Non-pigmented ciliary epithelial cell (primary cell): Measurements from ENCODE around the gene FAM168B.
A peak's percentile ranks its signal among the peaks of the same experiment; 100 is the strongest.

Source experiments
- DNase-seq: peaks from one replicate; pipeline ENCODE4 v3.0.0-alpha.2; 2010; ENCODE audit warnings: low read depth

FAM168B gene

GRCh38 chr2:131055169-131056065 lies 37.8 kb downstream of the FAM168B start:
- DNase-seq = peak; percentile 15

- no peak for DNase-seq
These were observed 38.8 kb downstream of the FAM168B start for GRCh38 chr2:131054488-131054887.

GRCh38 chr2:131052741-131053263 lies 40.5 kb downstream of the FAM168B start:
- no peak for DNase-seq

- DNase-seq = no peak
These were observed 42.4 kb downstream of the FAM168B start for GRCh38 chr2:131050896-131051295.

- DNase-seq = no peak
These were observed 44.0 kb downstream of the FAM168B start for GRCh38 chr2:131049150-131049718.

- no peak for DNase-seq
These were observed 44.6 kb downstream of the FAM168B start for GRCh38 chr2:131048641-131049040.

GRCh38 chr2:131047920-131048560 lies 45.2 kb downstream of the FAM168B start:
- DNase-seq = no peak

GRCh38 chr2:131046918-131047652 lies 46.2 kb downstream of the FAM168B start:
- DNase-seq = no peak

GRCh38 chr2:131046028-131046917 lies 47.0 kb downstream of the FAM168B start:
- no peak for DNase-seq

GRCh38 chr2:131045286-131046027 lies 47.8 kb downstream of the FAM168B start:
- no peak for DNase-seq

- no peak for DNase-seq
These were observed 48.5 kb downstream of the FAM168B start for GRCh38 chr2:131044757-131045150.

GRCh38 chr2:131044075-131044756 lies 49.0 kb downstream of the FAM168B start:
- DNase-seq = no peak

- no peak for DNase-seq
These were observed 49.8 kb downstream of the FAM168B start for GRCh38 chr2:131043199-131044074.

GRCh38 chr2:131042148-131042775 lies 51.0 kb downstream of the FAM168B start:
- DNase-seq = no peak

- no peak for DNase-seq
These were observed 51.7 kb downstream of the FAM168B start for GRCh38 chr2:131041402-131042147.

- DNase-seq = peak; percentile 23
These were observed 52.4 kb downstream of the FAM168B start for GRCh38 chr2:131040661-131041401.
